A549 treated with ZK216348 at 1 μM for 4 hours (cell line): ENCODE measurements around the gene CISD3. TPM values are rescaled to one million over a fixed set of nuclear protein-coding genes. Genes with fewer than 3 reads are reported as not detected.

Experiments
- total RNA-seq: library from RNA; stranded (reverse); fragments of 200-300 nt; extraction: Qiagen RNA extraction; gene quantifications from 5 replicates; pipeline ENCODE4 v1.2.3, GENCODE V29; 2022; ENCODE audit warnings: low read depth

CISD3 gene
- total RNA-seq: 50.8 to 89.6 TPM (median 85.2 TPM) in 5 replicates

GRCh38 chr17:38729886-38730525 lies at the start of gene CISD3:
CISD3 (plus strand) TSS chr17:38730341; CDS start chr17:38730359, 18 bp downstream.

GRCh38 chr17:38704606-38705522 lies 25.3 kb upstream of the CISD3 start, which contains the start of gene MLLT6:
MLLT6 (plus strand) TSS chr17:38705273; CDS start chr17:38705633, 360 bp downstream.

GRCh38 chr17:38748149-38748891 lies 18.2 kb downstream of the CISD3 start, which contains the start of gene PCGF2:
PCGF2 (minus strand) TSS chr17:38748336; CDS start chr17:38740402, 7,934 bp downstream.

GRCh38 chr17:38752308-38753070 lies 22.3 kb downstream of the CISD3 start, which contains the start of gene PSMB3:
PSMB3 (plus strand) TSS chr17:38752741; CDS start chr17:38752827, 86 bp downstream.

Other genes starting within 250 kb of the CISD3 start
- 0.84 to 4.3 TPM (median 2.4 TPM) in 5 replicates for gene SRCIN1, start 124.4 kb upstream of the CISD3 start, total RNA-seq
- gene EPOP, start 55.4 kb upstream of the CISD3 start, total RNA-seq: 10.9 to 15.5 TPM (median 13.1 TPM) in 5 replicates
- gene MLLT6, start 25.1 kb upstream of the CISD3 start, total RNA-seq: 18.0 to 37.0 TPM (median 33.1 TPM) in 5 replicates
- gene PCGF2, start 18.0 kb downstream of the CISD3 start, total RNA-seq: 33.0 to 67.7 TPM (median 64.3 TPM) in 5 replicates
- 318 to 508 TPM (median 418 TPM) in 5 replicates for gene PSMB3, start 22.4 kb downstream of the CISD3 start, total RNA-seq
- 33.4 to 50.7 TPM (median 44.7 TPM) in 5 replicates for gene PIP4K2B, start 69.2 kb downstream of the CISD3 start, total RNA-seq
- 20.9 to 31.1 TPM (median 21.2 TPM) in 5 replicates for gene CWC25, start 95.0 kb downstream of the CISD3 start, total RNA-seq
- gene RPL23, start 123.4 kb downstream of the CISD3 start, total RNA-seq: 2,424 to 2,901 TPM (median 2,516 TPM) in 5 replicates
- 227 to 289 TPM (median 271 TPM) in 5 replicates for gene LASP1, start 139.7 kb downstream of the CISD3 start, total RNA-seq
- not detected in 5 replicates for gene FBXO47, start 237.1 kb downstream of the CISD3 start, total RNA-seq